Measurements from ENCODE around the gene ZNF3.

Gene ZNF3

DNA sequence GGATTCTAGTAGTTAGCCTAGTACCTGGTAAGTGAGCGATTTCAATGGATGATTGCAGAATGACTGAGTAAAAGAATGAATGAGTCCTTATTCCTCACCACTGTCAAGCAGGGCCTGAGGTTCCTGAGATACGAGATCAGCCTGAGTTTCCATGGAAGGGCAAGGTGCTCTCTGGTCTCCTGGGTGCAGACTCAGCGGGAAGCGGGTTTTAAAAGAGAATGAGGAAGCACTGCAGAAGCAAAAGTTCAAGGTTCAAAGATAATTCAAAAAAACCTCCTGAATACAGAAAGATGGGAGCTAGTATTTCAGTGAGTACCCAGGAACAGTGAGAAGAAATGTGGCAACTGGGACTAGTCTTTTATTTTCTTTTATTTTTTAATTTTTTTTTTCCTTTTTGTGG is 4.3 kb downstream of the ZNF3 start:
- H3K4me3 ChIP-seq (ENCODE audit: control insufficient read depth, low read depth, low read length) = no peak overlapping the region
- TF ChIP-seq, protein P1, sequence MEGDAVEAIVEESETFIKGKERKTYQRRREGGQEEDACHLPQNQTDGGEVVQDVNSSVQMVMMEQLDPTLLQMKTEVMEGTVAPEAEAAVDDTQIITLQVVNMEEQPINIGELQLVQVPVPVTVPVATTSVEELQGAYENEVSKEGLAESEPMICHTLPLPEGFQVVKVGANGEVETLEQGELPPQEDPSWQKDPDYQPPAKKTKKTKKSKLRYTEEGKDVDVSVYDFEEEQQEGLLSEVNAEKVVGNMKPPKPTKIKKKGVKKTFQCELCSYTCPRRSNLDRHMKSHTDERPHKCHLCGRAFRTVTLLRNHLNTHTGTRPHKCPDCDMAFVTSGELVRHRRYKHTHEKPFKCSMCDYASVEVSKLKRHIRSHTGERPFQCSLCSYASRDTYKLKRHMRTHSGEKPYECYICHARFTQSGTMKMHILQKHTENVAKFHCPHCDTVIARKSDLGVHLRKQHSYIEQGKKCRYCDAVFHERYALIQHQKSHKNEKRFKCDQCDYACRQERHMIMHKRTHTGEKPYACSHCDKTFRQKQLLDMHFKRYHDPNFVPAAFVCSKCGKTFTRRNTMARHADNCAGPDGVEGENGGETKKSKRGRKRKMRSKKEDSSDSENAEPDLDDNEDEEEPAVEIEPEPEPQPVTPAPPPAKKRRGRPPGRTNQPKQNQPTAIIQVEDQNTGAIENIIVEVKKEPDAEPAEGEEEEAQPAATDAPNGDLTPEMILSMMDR (conservative IDR thresholded peaks at IDR 0.05; ENCODE audit: control insufficient read depth, insufficient read depth, low read depth, low read length) = no peak

DNA sequence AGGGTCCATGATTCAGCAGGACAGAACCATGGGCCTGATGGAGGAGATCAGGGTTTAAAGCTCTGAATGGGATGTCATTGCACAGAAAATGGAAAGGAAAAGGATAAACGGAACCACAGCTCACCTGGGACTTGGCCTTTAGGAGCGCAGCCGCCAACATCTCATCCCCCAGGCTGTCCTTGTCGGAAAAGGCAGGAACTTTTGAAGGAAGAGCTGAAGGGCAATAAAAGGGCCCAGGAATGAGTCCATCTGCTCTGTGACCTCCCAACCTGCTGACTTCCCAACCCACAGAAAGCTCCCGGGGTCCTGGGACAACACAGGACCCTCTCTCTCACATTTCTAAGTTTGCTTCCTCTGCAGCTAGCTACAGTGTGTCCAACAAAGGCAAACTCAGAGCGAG is 6.1 kb downstream of the ZNF3 start:
- TF ChIP-seq, protein P1 (conservative IDR thresholded peaks at IDR 0.05; ENCODE audit: control insufficient read depth, insufficient read depth, low read depth, low read length) = no peak
- DNase-seq (ENCODE audit: low read depth) = no peak
- H3K4me3 ChIP-seq (ENCODE audit: control insufficient read depth, low read depth, low read length) = no peak overlapping the region

More for the DNA sequence above, 4.3 kb downstream of the ZNF3 start:
- DNase-seq (ENCODE audit: low read depth) = no peak

DNA sequence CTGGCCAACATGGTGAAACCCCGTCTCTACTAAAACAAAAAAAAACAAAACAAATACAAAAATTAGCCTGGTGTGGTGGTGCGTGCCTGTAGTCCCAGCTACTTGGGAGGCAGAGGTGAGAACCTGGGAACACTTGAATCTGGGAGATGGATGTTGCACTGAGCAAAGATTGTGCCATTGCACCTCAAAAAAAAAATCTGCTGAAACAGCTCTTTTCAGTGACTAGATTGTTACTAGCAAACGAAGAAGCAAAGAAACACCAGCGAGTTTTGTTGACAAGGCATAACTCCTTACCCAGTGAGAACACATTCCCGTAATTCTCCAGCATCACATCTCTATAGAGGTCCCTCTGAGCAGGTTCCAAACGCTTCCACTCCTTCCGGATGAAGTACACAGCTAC is 6.7 kb downstream of the ZNF3 start:
- TF ChIP-seq, protein P1 (conservative IDR thresholded peaks at IDR 0.05; ENCODE audit: control insufficient read depth, insufficient read depth, low read depth, low read length) = no peak
- no peak overlapping the region for H3K4me3 ChIP-seq (ENCODE audit: control insufficient read depth, low read depth, low read length)
- no peak for DNase-seq (ENCODE audit: low read depth)

- DNase-seq (ENCODE audit: low read depth) = no peak
Observed at GRCh38 chr7:100072462-100072861, 9.1 kb downstream of the ZNF3 start.

DNA sequence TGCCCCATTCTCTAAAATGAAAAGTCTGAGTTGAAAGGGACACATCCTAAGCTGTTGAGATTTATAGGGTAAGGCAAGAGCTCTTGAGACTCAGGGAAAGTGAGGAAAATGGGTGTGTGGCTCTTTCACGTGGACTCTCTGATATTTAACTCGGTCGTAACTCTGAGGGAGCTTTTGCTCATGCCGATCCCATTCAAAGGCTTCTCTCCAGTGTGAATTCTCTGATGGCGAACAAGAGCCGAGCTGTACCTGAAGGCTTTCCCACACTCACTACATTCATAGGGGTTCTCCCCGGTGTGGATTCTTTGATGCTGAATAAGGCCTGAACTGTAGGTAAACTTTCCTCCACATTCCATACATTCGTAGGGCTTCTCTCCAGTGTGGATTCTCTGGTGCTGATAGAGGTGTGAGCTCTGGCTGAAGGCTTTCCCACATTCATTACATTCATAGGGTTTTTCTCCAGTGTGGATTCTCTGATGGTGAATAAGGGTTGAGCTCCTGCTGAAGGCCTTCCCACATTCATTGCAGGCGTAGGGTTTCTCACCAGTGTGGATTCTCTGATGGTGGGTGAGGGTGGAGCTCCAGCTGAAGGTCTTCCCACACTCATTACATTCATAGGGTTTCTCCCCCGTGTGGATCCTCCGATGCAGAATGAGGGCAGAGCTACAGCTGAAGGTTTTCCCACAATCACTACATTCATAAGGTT is 10.4 kb downstream of the ZNF3 start:
- TF ChIP-seq, protein P1 (conservative IDR thresholded peaks at IDR 0.05; ENCODE audit: control insufficient read depth, insufficient read depth, low read depth, low read length) = no peak
- DNase-seq (ENCODE audit: low read depth) = no peak
- no peak overlapping the region for H3K4me3 ChIP-seq (ENCODE audit: control insufficient read depth, low read depth, low read length)

More at GRCh38 chr7:100072462-100072861, 9.1 kb downstream of the ZNF3 start:
- no peak overlapping the region for H3K4me3 ChIP-seq (ENCODE audit: control insufficient read depth, low read depth, low read length)
- TF ChIP-seq, protein P1 (conservative IDR thresholded peaks at IDR 0.05; ENCODE audit: control insufficient read depth, insufficient read depth, low read depth, low read length) = no peak

DNA sequence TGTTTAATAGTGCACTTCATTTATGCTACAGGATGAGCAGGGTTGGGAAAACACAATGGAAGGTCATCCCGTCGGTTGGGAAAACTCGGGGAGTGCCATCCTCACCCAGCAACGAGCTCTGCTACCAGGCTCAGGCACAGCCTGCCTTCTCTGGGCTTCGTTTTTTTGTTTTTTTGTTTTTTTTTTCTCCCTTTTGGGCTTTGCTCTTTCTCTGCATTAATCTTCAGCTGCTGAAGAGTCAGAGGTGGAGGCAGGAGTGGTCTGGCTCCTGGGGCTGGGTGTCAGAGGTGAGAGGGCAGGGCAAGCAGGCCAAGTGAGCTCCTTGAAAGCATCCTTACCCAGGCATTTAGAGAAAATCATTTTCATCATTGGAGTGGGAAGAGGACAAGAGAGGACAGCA is 11.5 kb downstream of the ZNF3 start:
- no peak overlapping the region for H3K4me3 ChIP-seq (ENCODE audit: control insufficient read depth, low read depth, low read length)
- no peak for DNase-seq (ENCODE audit: low read depth)
- TF ChIP-seq, protein P1 (conservative IDR thresholded peaks at IDR 0.05; ENCODE audit: control insufficient read depth, insufficient read depth, low read depth, low read length) = no peak

All from fibroblast of mammary gland (primary cell).